K562 (cell line): ENCODE data around the gene MAP2K6. TPM values are rescaled to one million over a fixed set of nuclear protein-coding genes. Genes with fewer than 3 reads are reported as not detected.
A peak's percentile ranks its signal among the peaks of the same experiment; 100 is the strongest.

Source experiments
- CREM ChIP-seq: IDR thresholded peaks from 2 replicates; pipeline ENCODE4 v1.6.1; 2014; ENCODE audit warnings: antibody characterized with exemption, low read depth
- DNMT1 ChIP-seq: fragments of 450-650 bp; IDR thresholded peaks from 2 replicates; pipeline ENCODE4 v1.6.1; 2016; ENCODE audit warnings: antibody characterized with exemption, mild to moderate bottlenecking
- ELK1 ChIP-seq: sonication (generic); formaldehyde crosslinking; IDR thresholded peaks from 2 replicates; pipeline ENCODE4 v1.8.1; 2022; ENCODE audit warnings: missing genetic modification reagents
- MGA ChIP-seq: fragments of 450-650 bp; IDR thresholded peaks from 2 replicates; pipeline ENCODE4 v1.6.1; 2016; ENCODE audit warnings: mild to moderate bottlenecking, moderate library complexity
- POU5F1 ChIP-seq: fragments of 150-350 bp; IDR thresholded peaks from 2 replicates; pipeline ENCODE4 v1.6.1; 2014; ENCODE audit warnings: borderline replicate concordance, low read length, low read depth, mild to moderate bottlenecking; ENCODE audit not compliant: partially characterized antibody
- SIX5 ChIP-seq, 2 experiments: IDR thresholded peaks; 2 replicates each; pipeline ENCODE4 v1.6.1; 2011; ENCODE audit warnings: low read length in 2 of 2, borderline replicate concordance in 1 of 2, low read depth in 1 of 2, mild to moderate bottlenecking in 1 of 2, moderate library complexity in 1 of 2; ENCODE audit not compliant: insufficient read depth in 1 of 2
- TAF1 ChIP-seq: IDR thresholded peaks from 2 replicates; pipeline ENCODE4 v1.6.1; 2011; ENCODE audit warnings: mild to moderate bottlenecking, low read length, moderate library complexity; ENCODE audit not compliant: insufficient read depth, control insufficient read depth, severe bottlenecking; ENCODE audit errors: extremely low read depth
- ZNF124 ChIP-seq: sonication (generic); formaldehyde crosslinking; IDR thresholded peaks from 2 replicates; pipeline ENCODE4 v1.8.1; 2022; ENCODE audit warnings: missing genetic modification reagents
- ZNF77 ChIP-seq: fragments of 250-450 bp; sonication (Bioruptor Pico); IDR thresholded peaks from 2 replicates; pipeline ENCODE4 v1.5.0; 2020
- polyA plus RNA-seq, 8 experiments: library from polyadenylated mRNA; depleted of rRNA in 4 of 8; stranded (reverse) in 5 of 8; unstranded in 3 of 8; fragments of >200 nt; fragmentation: Nextera tagmentation in 2 of 8; fragmentation: Illumina TruSeq in 1 of 8; extraction: Ambion mirVana in 2 of 8; extraction: Trizol in 1 of 8; gene quantifications; 2 replicates each; pipeline versions ENCODE4 v1.2.1 to v1.2.3, GENCODE V29; 2011 to 2014; ENCODE audit warnings: inconsistent platforms in 1 of 8, missing spikeins in 1 of 8
- total RNA-seq, 7 experiments: library from RNA; depleted of rRNA in 6 of 7; stranded (reverse); fragments of >200 nt in 6 of 7; fragmentation: Illumina TruSeq in 2 of 7; extraction: Trizol in 2 of 7; gene quantifications; 2 replicates each; pipeline versions ENCODE4 v1.2.1 to v1.2.3, GENCODE V29; 2011 to 2021; ENCODE audit warnings: low replicate concordance in 1 of 7
- TF ChIP-seq, protein P1 (sequence below), 2 experiments: fragments of 150-350 bp in 1 of 2; IDR thresholded peaks; 2 replicates each; pipeline ENCODE4 v1.6.1; 2012 to 2016; ENCODE audit warnings: low read depth in 2 of 2, low read length in 2 of 2, mild to moderate bottlenecking in 1 of 2, moderate library complexity in 1 of 2

MAP2K6 gene
- total and polyA plus RNA-seq, 9 of the 15 experiments (the other 6 are each of a cell fraction or from before 2014, with no cell fraction given) = 0.07 to 0.13 TPM; not detected in 7

GRCh38 chr17:69414408-69415274, at the start of gene MAP2K6 (continued):
- TF ChIP-seq MGA = no peak
- peak; percentile 40 for TF ChIP-seq POU5F1
- TF ChIP-seq ZNF124 = no peak
- TF ChIP-seq DNMT1 = no peak
- peak; percentile 57; the same call in 1 of the 2 replicates for TF ChIP-seq CREM
- no peak for TF ChIP-seq ZNF77 (CRISPR knock-in tag)
- no peak for TF ChIP-seq ELK1 (CRISPR knock-in tag)
- peak; percentile 53 to 58; a peak in 3 of 4 replicates for TF ChIP-seq SIX5 (IDR thresholded peaks at IDR 0.05; ENCODE audit: borderline replicate concordance in 1 of 2, insufficient read depth in 1 of 2, low read depth in 1 of 2, low read length in 2 of 2)
- TF ChIP-seq, protein P1, sequence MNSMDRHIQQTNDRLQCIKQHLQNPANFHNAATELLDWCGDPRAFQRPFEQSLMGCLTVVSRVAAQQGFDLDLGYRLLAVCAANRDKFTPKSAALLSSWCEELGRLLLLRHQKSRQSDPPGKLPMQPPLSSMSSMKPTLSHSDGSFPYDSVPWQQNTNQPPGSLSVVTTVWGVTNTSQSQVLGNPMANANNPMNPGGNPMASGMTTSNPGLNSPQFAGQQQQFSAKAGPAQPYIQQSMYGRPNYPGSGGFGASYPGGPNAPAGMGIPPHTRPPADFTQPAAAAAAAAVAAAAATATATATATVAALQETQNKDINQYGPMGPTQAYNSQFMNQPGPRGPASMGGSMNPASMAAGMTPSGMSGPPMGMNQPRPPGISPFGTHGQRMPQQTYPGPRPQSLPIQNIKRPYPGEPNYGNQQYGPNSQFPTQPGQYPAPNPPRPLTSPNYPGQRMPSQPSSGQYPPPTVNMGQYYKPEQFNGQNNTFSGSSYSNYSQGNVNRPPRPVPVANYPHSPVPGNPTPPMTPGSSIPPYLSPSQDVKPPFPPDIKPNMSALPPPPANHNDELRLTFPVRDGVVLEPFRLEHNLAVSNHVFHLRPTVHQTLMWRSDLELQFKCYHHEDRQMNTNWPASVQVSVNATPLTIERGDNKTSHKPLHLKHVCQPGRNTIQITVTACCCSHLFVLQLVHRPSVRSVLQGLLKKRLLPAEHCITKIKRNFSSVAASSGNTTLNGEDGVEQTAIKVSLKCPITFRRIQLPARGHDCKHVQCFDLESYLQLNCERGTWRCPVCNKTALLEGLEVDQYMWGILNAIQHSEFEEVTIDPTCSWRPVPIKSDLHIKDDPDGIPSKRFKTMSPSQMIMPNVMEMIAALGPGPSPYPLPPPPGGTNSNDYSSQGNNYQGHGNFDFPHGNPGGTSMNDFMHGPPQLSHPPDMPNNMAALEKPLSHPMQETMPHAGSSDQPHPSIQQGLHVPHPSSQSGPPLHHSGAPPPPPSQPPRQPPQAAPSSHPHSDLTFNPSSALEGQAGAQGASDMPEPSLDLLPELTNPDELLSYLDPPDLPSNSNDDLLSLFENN (IDR thresholded peaks at IDR 0.05; ENCODE audit: low read depth in 2 of 2, low read length in 2 of 2) = no peak
- no peak for TF ChIP-seq TAF1
